Activated CD8-positive, alpha-beta memory T cell treated with anti-CD3 and anti-CD28 coated beads for 24 hours (primary cell): ENCODE results near the gene SLC1A4.
A peak's percentile ranks its signal among the peaks of the same experiment; 100 is the strongest.
"Not testable (repeated sequence)": the region's sequence is repeated elsewhere in the genome, so short reads cannot be mapped to it uniquely, and the experiment has no call there.

Source experiments
- DNase-seq: peaks from one replicate; pipeline ENCODE4 v3.0.0-alpha.2; 2020

Gene SLC1A4

GRCh38 chr2:64989126-64989981 lies at the start of gene SLC1A4:
SLC1A4 (plus strand) TSS chr2:64989399; CDS start chr2:64989644, 245 bp downstream.
- DNase-seq: peak; percentile 93

- no peak for DNase-seq
These were observed 48.1 kb upstream of the SLC1A4 start for GRCh38 chr2:64941143-64941542.

GRCh38 chr2:64941801-64942200 lies 47.4 kb upstream of the SLC1A4 start:
- no peak for DNase-seq

DNA sequence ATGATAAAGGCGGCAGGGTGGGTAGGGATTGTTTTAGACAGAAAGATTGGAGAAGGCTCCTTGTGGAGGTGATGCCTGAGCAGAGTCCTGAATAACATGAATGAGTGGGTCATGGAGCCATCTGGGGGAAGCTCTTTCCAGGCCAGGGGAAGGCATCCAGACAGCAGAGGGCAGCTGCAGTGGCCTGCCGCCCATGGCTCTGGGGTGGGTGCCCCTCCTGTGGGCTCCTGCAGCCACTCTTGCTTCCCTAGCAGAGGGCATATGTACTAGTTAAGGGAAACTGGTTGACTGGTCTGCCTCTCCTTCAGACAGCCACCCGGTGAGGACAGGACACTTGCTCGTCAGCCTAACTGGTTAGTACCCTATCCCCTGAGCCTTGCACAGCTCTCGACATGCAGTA lies 46.5 kb upstream of the SLC1A4 start:
- no peak for DNase-seq

GRCh38 chr2:64943387-64944150 lies 45.6 kb upstream of the SLC1A4 start:
- no peak for DNase-seq

DNA sequence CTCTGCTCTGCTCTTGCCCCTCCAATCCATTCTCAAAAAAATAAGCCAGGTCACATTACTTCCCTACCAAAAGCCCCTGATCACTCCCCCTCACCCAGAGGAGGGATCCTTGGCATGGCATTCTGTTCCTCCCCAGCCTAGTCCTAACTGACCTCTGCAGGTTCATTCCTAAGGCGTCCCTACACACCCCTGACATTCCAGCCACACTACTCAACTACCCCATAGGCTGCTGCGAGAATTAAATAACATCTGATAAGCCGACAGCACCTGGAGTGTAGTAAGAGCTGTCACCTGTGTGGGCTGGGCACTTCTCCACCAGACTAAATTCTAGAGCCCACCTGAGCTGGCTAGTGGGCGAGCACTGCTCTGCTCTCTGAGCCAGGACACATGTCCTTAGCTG lies 44.7 kb upstream of the SLC1A4 start:
- no peak for DNase-seq

DNA sequence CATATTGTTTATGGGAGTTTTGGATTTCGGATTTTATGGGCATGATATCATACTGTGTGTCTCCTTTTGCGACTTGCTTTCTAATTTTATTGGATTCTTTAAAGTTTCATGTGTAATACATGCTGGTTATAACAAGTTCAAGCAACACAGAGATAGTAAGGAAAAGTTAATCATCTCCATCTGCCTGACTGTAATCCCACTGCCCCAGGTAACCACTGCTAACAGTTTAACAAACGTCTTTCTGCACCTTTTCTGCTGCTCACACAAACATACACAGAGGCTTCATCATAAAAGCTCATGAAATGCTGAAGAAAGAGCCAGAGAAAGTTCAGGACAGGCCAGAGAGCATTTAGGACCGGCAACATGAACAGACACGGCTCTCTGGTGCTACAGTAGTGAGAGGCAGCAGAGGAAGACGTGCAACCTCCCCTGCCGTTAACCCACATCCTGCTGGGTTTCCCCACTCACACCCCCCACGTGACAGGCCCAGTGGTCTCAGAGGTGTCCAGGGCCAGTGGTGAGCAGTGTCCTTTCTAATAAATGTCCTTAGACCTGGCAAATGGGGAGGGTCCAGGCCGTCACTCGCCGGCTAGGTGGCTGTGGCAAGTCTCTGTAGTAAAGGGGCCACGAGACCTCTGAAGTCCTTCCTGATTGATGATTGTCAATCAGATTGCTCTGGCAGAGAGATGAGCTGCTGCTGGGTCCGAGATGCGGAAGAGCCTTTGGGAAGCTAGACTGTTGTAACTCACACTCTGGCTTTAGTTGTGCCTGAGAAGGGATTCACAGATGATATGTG lies 43.0 kb upstream of the SLC1A4 start:
- DNase-seq: peak; percentile 87

DNA sequence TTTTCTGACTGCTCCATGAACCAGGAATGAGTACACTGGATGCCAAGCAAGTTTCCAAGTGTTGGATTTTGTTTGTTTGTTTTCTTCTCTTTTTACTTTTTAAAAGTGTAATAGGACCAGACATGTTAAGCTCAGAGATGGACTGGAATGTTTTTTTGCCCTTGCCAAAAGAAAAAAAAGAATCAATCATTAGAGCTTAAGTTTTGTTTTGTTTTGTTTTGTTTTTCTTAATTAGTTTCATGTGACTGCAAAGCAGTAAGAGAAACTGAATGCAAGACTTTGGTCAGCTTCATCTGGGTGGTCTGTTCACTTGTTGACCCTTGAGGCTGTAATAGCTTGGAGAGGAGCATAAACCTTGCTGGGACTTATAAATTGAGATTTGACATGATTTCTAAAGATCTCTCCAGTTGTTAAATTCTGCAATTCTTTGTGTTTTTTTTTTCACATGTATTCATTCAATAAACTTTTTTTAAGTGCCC lies 42.4 kb upstream of the SLC1A4 start:
- DNase-seq: no peak

DNA sequence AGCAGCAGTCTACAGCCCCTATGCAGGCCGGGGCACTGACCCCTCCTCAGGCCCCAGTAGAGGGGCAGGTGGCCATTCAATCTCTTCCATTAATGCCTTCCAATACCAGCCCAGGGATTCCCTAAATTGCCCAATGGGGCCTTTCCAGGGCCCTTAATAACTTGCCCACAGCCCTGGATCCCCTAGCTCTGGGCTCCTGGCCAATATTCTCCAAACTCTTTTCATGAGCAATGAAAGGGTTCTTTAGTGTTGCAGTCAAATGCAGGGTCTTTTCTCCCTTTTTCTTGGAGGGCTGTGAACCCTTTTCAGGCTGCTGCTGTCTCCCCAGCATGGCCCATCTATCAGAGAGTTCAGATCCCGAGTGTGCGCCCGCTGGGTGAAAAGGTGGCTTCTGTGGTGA lies 41.3 kb upstream of the SLC1A4 start:
- no peak for DNase-seq

- no peak for DNase-seq
These were observed 38.7 kb upstream of the SLC1A4 start for GRCh38 chr2:64950226-64951160.

GRCh38 chr2:64951306-64951953 lies 37.8 kb upstream of the SLC1A4 start:
- no peak for DNase-seq

DNA sequence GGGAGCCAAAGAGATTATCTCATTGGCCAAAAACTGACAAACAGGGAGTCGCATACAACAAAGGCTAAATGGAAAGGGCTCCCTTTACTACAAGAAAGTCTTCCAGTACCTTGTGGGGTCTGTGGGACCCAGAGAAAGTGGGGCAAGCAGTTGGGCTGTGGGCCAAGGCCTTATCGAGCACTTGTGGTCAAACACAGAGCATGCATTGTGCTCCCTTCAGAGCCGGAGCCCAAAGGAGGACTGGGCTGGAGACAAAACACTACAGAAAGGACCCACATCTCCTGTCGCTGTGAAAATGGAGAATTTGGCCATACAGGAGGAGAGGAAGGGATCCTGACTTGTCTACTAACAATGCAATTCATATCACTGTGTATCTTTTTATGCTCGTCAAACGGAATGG lies 37.1 kb upstream of the SLC1A4 start:
- DNase-seq: no peak

GRCh38 chr2:64952511-64953482 lies 36.4 kb upstream of the SLC1A4 start:
- DNase-seq: no peak

DNA sequence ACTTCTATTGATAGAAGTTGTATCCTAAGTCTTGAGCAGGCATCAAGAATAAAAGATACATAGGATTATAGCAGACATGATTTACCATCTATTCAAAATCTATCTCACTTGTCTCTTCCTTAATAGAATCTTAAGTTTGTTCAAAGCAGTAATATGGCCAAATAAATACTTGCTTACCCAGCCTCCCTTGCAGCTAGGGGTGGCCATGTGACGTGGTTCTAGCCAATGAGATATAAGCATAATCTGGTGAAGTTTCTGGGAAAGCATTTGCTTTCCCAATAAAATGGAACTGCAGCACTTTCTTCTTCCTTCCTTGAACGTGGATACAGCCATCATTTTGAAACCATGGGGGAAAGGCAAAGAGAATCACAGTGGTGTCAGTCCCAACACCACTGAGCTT lies 33.7 kb upstream of the SLC1A4 start:
- no peak for DNase-seq

DNA sequence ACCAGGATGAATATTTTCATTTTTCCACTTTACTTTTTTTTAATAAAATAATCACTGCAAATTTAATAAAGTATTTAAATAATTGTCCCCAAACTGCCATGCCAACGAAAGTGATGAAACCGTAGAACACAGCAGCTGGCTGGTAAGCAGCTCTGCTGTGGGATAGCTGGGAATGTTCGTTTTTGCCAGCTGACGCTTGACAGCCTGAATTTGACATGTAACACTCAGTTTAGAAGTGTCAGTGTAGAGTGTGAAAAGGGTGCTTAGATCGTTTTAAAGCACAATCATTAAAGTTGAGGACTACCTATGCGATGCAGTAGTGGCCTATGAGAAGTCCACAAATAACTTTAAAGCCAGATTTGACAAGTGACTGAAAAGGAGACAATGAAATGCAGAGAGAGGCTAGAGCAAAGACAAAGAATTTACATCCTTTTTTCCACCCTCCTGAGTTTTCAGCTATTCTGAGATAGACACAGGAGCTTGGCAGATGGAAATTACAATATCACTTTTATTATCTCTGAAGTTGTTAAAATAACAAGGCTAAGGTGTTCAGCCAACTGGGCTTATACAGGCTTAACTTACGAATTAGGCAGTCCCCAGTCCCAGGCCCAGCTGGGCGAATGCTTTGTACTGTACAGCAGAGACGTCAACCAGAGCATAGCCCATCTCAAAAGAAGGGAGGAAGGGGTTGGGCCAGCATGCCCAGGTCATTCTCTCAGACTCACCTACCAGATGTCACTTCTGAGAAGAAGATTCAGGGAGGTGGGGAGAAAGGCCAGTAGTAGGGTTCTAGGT lies 31.9 kb upstream of the SLC1A4 start:
- no peak for DNase-seq

DNA sequence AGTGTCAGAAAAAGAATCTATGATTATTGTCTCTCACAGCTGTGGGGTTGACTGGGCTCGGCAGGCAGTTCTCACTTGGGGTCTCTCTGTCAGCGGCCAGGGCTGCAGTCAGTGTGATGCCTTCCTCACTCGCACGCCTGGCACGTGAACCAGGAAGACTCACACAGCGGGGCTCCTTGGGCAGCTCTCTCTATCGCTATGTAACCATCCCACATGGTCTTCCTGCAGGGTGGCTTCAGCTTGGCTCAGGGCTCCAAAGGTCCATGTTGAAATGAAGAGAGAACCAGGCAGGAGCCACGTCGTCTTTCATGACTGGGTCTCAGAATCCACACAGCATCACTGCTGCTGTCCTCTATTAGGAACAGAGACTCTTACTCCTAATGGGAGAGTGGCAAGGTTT lies 30.6 kb upstream of the SLC1A4 start:
- no peak for DNase-seq

DNA sequence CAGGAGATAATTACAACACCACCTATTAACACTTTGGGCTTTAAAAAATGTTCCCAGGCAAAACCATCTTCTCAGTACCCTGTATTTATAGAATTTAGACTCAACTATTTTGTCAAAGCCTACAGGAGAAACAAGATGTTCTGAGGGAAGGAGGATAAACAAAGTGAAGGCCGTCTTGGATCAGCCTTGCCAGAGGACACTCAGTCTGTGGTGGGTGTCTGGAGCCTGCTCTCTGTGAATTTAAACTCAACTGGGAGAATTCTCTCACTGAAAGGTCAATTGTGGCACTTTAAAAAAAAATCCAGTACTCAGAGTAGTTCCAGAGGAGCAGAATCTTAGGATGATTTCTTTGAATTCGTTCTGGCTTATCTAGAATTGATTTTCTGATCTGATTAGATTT lies 28.4 kb upstream of the SLC1A4 start:
- DNase-seq: no peak

GRCh38 chr2:64963138-64963537 lies 26.1 kb upstream of the SLC1A4 start:
- DNase-seq: not testable (repeated sequence)

GRCh38 chr2:64963719-64964118 lies 25.5 kb upstream of the SLC1A4 start:
- DNase-seq: peak; percentile 4
